ENCODE data around the gene MAP4K4. TPM values are rescaled to one million over a fixed set of nuclear protein-coding genes. Genes with fewer than 3 reads are reported as not detected.

The MAP4K4 gene
- total and polyA plus RNA-seq, 4 donors: 106 to 363 (median 200) TPM

DNA sequence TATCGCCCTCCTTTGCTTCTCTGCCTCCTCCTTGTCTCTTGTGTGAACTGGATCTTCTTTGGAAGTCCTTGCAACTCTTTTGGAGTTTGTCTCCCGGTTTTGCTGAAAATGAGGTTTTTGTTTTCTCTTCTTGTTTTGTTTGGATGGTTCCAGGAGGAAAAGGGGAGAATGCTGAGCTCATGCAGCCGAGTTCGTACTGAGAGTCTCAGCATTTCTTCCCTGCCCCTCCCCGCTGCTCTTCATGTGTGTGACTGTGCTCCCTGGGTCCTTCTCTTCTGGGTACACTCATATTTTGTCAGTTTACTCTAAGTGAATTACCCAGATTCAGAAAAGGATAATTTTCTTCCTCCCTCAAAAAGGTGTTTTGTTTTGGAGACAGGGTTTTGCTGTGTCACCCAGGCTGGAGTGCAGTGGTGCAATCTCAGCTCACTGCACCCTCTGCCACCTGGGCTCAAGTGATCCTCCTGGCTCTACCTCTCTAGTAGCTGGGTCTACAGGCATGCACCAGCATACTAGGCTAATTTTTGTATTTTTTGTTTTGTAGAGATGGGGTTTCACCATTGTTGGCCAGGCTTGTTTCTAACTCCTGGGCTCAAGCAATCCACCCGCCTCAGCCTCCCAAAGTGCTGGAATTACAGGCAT is 151.4 kb downstream of the MAP4K4 start:
- Histone ChIP-seq H3K9me3 (ENCODE audit: control insufficient read depth, insufficient read depth, low read length) (no peaks in the 10 kb centered on the region), H3K27ac (ENCODE audit: low read depth, low read length) (peak overlapping the region; percentile 37), H3K36me3 (ENCODE audit: control insufficient read depth, insufficient read depth, low read length) (peaks cover 9% of the 10 kb centered on the region), H3K27me3 (ENCODE audit: control insufficient read depth, insufficient read depth, low read length) (no peaks in the 10 kb centered on the region), H3K4me3 (ENCODE audit: low read depth, low read length) (no peak overlapping the region), H3K4me1 (ENCODE audit: control insufficient read depth, insufficient read depth, low read length) (peaks cover 3% of the 10 kb centered on the region)
- 100% methylated on average over 1 of the region's 6 CpGs for WGBS (ENCODE audit: insufficient coverage)
- DNase-seq (ENCODE audit: low read depth in 4 of 6, low spot score in 6 of 6): peak in 1 of 6 donors; percentile 55

GRCh38 chr2:101850450-101850849 is 152.9 kb downstream of the MAP4K4 start:
- no peaks in the 10 kb centered on the region for H3K9me3 ChIP-seq (ENCODE audit: control insufficient read depth, insufficient read depth, low read length)
- peaks cover 3% of the 10 kb centered on the region for H3K4me1 ChIP-seq (ENCODE audit: control insufficient read depth, insufficient read depth, low read length)
- DNase-seq (ENCODE audit: low read depth in 4 of 6, low spot score in 6 of 6): no peak
- peaks cover 4% of the 10 kb centered on the region for H3K36me3 ChIP-seq (ENCODE audit: control insufficient read depth, insufficient read depth, low read length)
- H3K4me3 ChIP-seq (ENCODE audit: low read depth, low read length): no peak overlapping the region
- no peak overlapping the region for H3K27ac ChIP-seq (ENCODE audit: low read depth, low read length)
- WGBS (ENCODE audit: insufficient coverage): no CpG with 5 or more reads among the region's 2 CpGs
- H3K27me3 ChIP-seq (ENCODE audit: control insufficient read depth, insufficient read depth, low read length): no peaks in the 10 kb centered on the region

DNA sequence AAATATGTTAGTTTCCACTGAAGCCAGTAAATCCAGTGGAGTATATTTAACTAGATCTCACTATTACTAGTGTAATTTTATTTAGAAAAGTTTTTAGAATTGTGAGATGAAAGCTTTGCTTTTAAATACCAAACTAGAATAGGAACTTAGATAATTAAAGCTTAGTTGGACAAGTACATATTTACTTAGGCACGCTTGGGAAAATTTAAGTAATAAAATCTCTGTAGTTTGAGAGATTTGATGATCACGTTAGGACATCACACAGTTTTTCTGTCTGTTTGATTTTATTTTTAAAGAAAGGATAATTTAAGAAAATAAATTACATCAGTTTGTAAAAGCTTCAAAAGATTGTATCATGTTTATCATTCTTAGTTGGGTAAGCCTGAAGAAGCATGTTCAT is 153.5 kb downstream of the MAP4K4 start:
- peaks cover 3% of the 10 kb centered on the region for H3K4me1 ChIP-seq (ENCODE audit: control insufficient read depth, insufficient read depth, low read length)
- no CpG with 5 or more reads among the region's 2 CpGs for WGBS (ENCODE audit: insufficient coverage)
- H3K36me3 ChIP-seq (ENCODE audit: control insufficient read depth, insufficient read depth, low read length): peaks cover 8% of the 10 kb centered on the region
- H3K27ac ChIP-seq (ENCODE audit: low read depth, low read length): no peak overlapping the region
- no peaks in the 10 kb centered on the region for H3K27me3 ChIP-seq (ENCODE audit: control insufficient read depth, insufficient read depth, low read length)
- no peaks in the 10 kb centered on the region for H3K9me3 ChIP-seq (ENCODE audit: control insufficient read depth, insufficient read depth, low read length)
- no peak overlapping the region for H3K4me3 ChIP-seq (ENCODE audit: low read depth, low read length)
- DNase-seq (ENCODE audit: low read depth in 4 of 6, low spot score in 6 of 6): no peak

DNA sequence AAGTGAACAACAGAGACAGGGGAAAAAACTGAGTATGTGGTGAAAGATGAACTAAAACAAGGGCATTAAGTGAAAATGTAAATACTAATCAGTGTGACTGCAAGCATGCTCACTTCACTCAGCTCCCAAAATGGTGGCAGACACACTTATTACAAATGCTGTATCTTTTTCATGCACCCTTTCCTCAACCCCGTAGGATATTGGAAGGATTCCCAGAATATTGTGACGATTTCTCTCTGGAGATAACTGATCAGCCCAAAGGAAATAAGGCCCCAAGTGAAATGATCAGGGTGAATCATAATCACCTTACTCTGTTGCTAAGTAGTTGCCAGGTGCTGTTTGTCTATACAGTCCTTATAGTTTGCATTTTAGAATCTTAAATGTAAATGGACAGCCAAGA is 155.3 kb downstream of the MAP4K4 start:
- no CpG with 5 or more reads among the region's 2 CpGs for WGBS (ENCODE audit: insufficient coverage)
- DNase-seq (ENCODE audit: low read depth in 4 of 6, low spot score in 6 of 6): no peak
- Histone ChIP-seq H3K4me1 (ENCODE audit: control insufficient read depth, insufficient read depth, low read length) (peaks cover 3% of the 10 kb centered on the region), H3K27me3 (ENCODE audit: control insufficient read depth, insufficient read depth, low read length) (no peaks in the 10 kb centered on the region), H3K36me3 (ENCODE audit: control insufficient read depth, insufficient read depth, low read length) (peaks cover 8% of the 10 kb centered on the region), H3K27ac (ENCODE audit: low read depth, low read length) (no peak overlapping the region), H3K4me3 (ENCODE audit: low read depth, low read length) (no peak overlapping the region), H3K9me3 (ENCODE audit: control insufficient read depth, insufficient read depth, low read length) (no peaks in the 10 kb centered on the region)

GRCh38 chr2:101854877-101855276 is 157.4 kb downstream of the MAP4K4 start:
- H3K4me1 ChIP-seq (ENCODE audit: control insufficient read depth, insufficient read depth, low read length): no peaks in the 10 kb centered on the region
- no peaks in the 10 kb centered on the region for H3K27me3 ChIP-seq (ENCODE audit: control insufficient read depth, insufficient read depth, low read length)
- peak in 1 of 6 donors; percentile 32 for DNase-seq (ENCODE audit: low read depth in 4 of 6, low spot score in 6 of 6)
- no peak overlapping the region for H3K27ac ChIP-seq (ENCODE audit: low read depth, low read length)
- no peak overlapping the region for H3K4me3 ChIP-seq (ENCODE audit: low read depth, low read length)
- 71% methylated on average over 4 of the region's 4 CpGs for WGBS (ENCODE audit: insufficient coverage)
- no peaks in the 10 kb centered on the region for H3K9me3 ChIP-seq (ENCODE audit: control insufficient read depth, insufficient read depth, low read length)
- peaks cover 9% of the 10 kb centered on the region for H3K36me3 ChIP-seq (ENCODE audit: control insufficient read depth, insufficient read depth, low read length)

GRCh38 chr2:101855776-101856175 is 158.3 kb downstream of the MAP4K4 start:
- DNase-seq (ENCODE audit: low read depth in 4 of 6, low spot score in 6 of 6): no peak
- Histone ChIP-seq H3K9me3 (ENCODE audit: control insufficient read depth, insufficient read depth, low read length) (no peaks in the 10 kb centered on the region), H3K27me3 (ENCODE audit: control insufficient read depth, insufficient read depth, low read length) (no peaks in the 10 kb centered on the region), H3K4me3 (ENCODE audit: low read depth, low read length) (no peak overlapping the region), H3K27ac (ENCODE audit: low read depth, low read length) (no peak overlapping the region), H3K4me1 (ENCODE audit: control insufficient read depth, insufficient read depth, low read length) (peaks cover 2% of the 10 kb centered on the region), H3K36me3 (ENCODE audit: control insufficient read depth, insufficient read depth, low read length) (peaks cover 16% of the 10 kb centered on the region)
- WGBS (ENCODE audit: insufficient coverage): 84% methylated on average over 4 of the region's 9 CpGs

DNA sequence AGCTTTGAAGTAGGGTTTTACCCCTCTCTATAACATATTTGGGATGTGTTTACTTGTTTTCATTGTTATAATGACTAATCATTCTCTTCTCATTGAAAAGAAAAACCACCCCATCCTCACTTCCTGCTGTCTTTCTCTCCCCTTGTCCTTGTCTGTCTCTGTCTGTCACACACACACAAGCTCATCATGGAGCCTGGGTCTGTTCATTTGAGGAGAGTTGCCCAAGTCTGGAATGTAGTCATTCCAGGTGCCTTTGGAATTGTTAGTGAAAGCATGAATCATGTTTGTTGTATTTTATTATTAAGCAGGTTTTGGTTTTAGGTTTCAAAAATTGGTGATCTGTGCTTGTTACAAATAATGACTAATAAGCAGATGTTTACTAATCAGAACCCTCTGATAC is 160.7 kb downstream of the MAP4K4 start:
- no peaks in the 10 kb centered on the region for H3K9me3 ChIP-seq (ENCODE audit: control insufficient read depth, insufficient read depth, low read length)
- no peak for DNase-seq (ENCODE audit: low read depth in 4 of 6, low spot score in 6 of 6)
- peaks cover 27% of the 10 kb centered on the region for H3K36me3 ChIP-seq (ENCODE audit: control insufficient read depth, insufficient read depth, low read length)
- H3K27ac ChIP-seq (ENCODE audit: low read depth, low read length): no peak overlapping the region
- H3K4me1 ChIP-seq (ENCODE audit: control insufficient read depth, insufficient read depth, low read length): peaks cover 3% of the 10 kb centered on the region
- H3K4me3 ChIP-seq (ENCODE audit: low read depth, low read length): no peak overlapping the region
- no peaks in the 10 kb centered on the region for H3K27me3 ChIP-seq (ENCODE audit: control insufficient read depth, insufficient read depth, low read length)

DNA sequence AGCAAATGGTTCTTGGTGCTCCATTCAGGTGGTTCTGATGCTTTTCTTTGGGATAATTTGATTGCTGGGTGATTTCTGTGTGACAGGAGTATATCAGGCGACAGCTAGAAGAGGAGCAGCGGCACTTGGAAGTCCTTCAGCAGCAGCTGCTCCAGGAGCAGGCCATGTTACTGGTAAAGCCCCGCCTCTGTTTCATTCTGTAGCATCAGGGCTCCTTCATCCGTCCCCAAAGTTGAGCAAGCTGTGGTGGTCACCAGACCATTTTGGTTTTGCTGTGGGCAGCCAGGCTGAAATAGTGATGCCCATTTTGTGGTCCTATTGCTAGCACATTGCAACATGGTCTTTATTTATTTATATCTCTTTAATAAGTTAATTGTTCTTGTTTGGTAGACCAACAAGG is 161.4 kb downstream of the MAP4K4 start:
- H3K9me3 ChIP-seq (ENCODE audit: control insufficient read depth, insufficient read depth, low read length): no peaks in the 10 kb centered on the region
- WGBS (ENCODE audit: insufficient coverage): 100% methylated on average over 3 of the region's 4 CpGs
- no peaks in the 10 kb centered on the region for H3K27me3 ChIP-seq (ENCODE audit: control insufficient read depth, insufficient read depth, low read length)
- DNase-seq (ENCODE audit: low read depth in 4 of 6, low spot score in 6 of 6): no peak
- H3K4me1 ChIP-seq (ENCODE audit: control insufficient read depth, insufficient read depth, low read length): peaks cover 3% of the 10 kb centered on the region
- no peak overlapping the region for H3K4me3 ChIP-seq (ENCODE audit: low read depth, low read length)
- peaks cover 31% of the 10 kb centered on the region for H3K36me3 ChIP-seq (ENCODE audit: control insufficient read depth, insufficient read depth, low read length)
- no peak overlapping the region for H3K27ac ChIP-seq (ENCODE audit: low read depth, low read length)

DNA sequence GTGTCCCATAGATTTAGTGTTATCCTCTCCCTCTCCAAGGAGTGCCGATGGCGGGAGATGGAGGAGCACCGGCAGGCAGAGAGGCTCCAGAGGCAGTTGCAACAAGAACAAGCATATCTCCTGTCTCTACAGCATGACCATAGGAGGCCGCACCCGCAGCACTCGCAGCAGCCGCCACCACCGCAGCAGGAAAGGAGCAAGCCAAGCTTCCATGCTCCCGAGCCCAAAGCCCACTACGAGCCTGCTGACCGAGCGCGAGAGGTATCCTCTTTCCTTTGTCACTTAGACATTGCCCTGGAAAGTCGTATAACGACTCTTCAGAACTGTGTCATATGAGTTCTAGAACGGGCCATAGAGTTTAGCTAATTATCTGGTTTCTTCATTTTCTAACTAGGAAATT is 162.1 kb downstream of the MAP4K4 start:
- peaks cover 31% of the 10 kb centered on the region for H3K36me3 ChIP-seq (ENCODE audit: control insufficient read depth, insufficient read depth, low read length)
- H3K27me3 ChIP-seq (ENCODE audit: control insufficient read depth, insufficient read depth, low read length): no peaks in the 10 kb centered on the region
- peaks cover 3% of the 10 kb centered on the region for H3K4me1 ChIP-seq (ENCODE audit: control insufficient read depth, insufficient read depth, low read length)
- H3K4me3 ChIP-seq (ENCODE audit: low read depth, low read length): no peak overlapping the region
- DNase-seq (ENCODE audit: low read depth in 4 of 6, low spot score in 6 of 6): no peak
- H3K9me3 ChIP-seq (ENCODE audit: control insufficient read depth, insufficient read depth, low read length): no peaks in the 10 kb centered on the region
- no peak overlapping the region for H3K27ac ChIP-seq (ENCODE audit: low read depth, low read length)
- WGBS (ENCODE audit: insufficient coverage): 93% methylated on average over 15 of the region's 16 CpGs

GRCh38 chr2:101860157-101860556 is 162.7 kb downstream of the MAP4K4 start:
- Histone ChIP-seq H3K27ac (ENCODE audit: low read depth, low read length) (no peak overlapping the region), H3K9me3 (ENCODE audit: control insufficient read depth, insufficient read depth, low read length) (no peaks in the 10 kb centered on the region), H3K27me3 (ENCODE audit: control insufficient read depth, insufficient read depth, low read length) (no peaks in the 10 kb centered on the region), H3K4me3 (ENCODE audit: low read depth, low read length) (no peak overlapping the region), H3K36me3 (ENCODE audit: control insufficient read depth, insufficient read depth, low read length) (peaks cover 31% of the 10 kb centered on the region), H3K4me1 (ENCODE audit: control insufficient read depth, insufficient read depth, low read length) (peaks cover 3% of the 10 kb centered on the region)
- 95% methylated on average over 4 of the region's 5 CpGs for WGBS (ENCODE audit: insufficient coverage)
- no peak for DNase-seq (ENCODE audit: low read depth in 4 of 6, low spot score in 6 of 6)

Data from spinal cord (tissue), 10 donors.